Esophagus muscularis mucosa (tissue), 4 donors: ENCODE measurements around the gene KARS1. TPM values are rescaled to one million over a fixed set of nuclear protein-coding genes. Genes with fewer than 3 reads are reported as not detected.
"Not testable (repeated sequence)": the region's sequence is repeated elsewhere in the genome, so short reads cannot be mapped to it uniquely, and the experiment has no call there.

Experiments used
- DNase-seq: peaks from one replicate; pipeline ENCODE4 v3.0.0-alpha.2; 2017; ENCODE audit errors: extremely low spot score
- H3K27ac ChIP-seq, 4 donors: fragments of 200-600 bp; sonication (generic); replicated peaks in 1 of 4; 1 replicate in 3 of 4; 2 replicates in 1 of 4; pipeline ENCODE4 v1.5.1; 2016 to 2019; ENCODE audit warnings: mild to moderate bottlenecking in 1 of 4
- H3K27me3 ChIP-seq, 4 donors: fragments of 200-600 bp; sonication (generic); one replicate each; pipeline versions ENCODE4 v1.5.1 to v1.6.0; 2016 to 2019
- H3K36me3 ChIP-seq, 4 donors: fragments of 200-600 bp; sonication (generic); one replicate each; pipeline ENCODE4 v1.5.1; 2016 to 2019
- H3K4me1 ChIP-seq, 4 donors: fragments of 200-600 bp; sonication (generic); one replicate each; pipeline ENCODE4 v1.5.1; 2016 to 2019
- H3K4me3 ChIP-seq, 4 donors: fragments of 200-600 bp; sonication (generic); 1 replicate in 2 of 4; 2 replicates in 2 of 4; pipeline ENCODE4 v1.5.1; 2016 to 2019; ENCODE audit warnings: mild to moderate bottlenecking in 4 of 4, moderate library complexity in 1 of 4
- H3K9me3 ChIP-seq, 4 donors: fragments of 200-600 bp; sonication (generic); 1 replicate in 3 of 4; 2 replicates in 1 of 4; pipeline ENCODE4 v1.5.1; 2016 to 2019
- CTCF ChIP-seq, 3 experiments: fragments of 200-600 bp in 2 of 3; fragments of 450-650 bp in 1 of 3; sonication (generic) in 2 of 3; IDR thresholded peaks; one replicate each; pipeline ENCODE4 v1.5.1; 2017 to 2019; ENCODE audit warnings: antibody characterized with exemption in 3 of 3, mild to moderate bottlenecking in 2 of 3, moderate library complexity in 1 of 3
- EP300 ChIP-seq: sonication (generic); formaldehyde crosslinking; IDR thresholded peaks from one replicate; pipeline ENCODE4 v1.6.1; 2017; ENCODE audit warnings: antibody characterized with exemption
- POLR2A ChIP-seq: fragments of 450-650 bp; IDR thresholded peaks from one replicate; pipeline ENCODE4 v1.6.1; 2017; ENCODE audit warnings: antibody characterized with exemption, moderate library complexity, mild to moderate bottlenecking, low read depth
- POLR2AphosphoS5 ChIP-seq, 2 donors: sonication (generic); formaldehyde crosslinking; IDR thresholded peaks; one replicate each; pipeline ENCODE4 v1.6.1; 2017; ENCODE audit warnings: antibody characterized with exemption in 2 of 2
- WGBS: methylation state at CpG from one replicate; pipeline ENCODE4 v1.1.5; 2018; 5-methylcytosine and 5-hydroxymethylcytosine counted together
- intact Hi-C: fragments of 100-400 bp; cut with DNase I; formaldehyde crosslinking; loops from one replicate; pipeline ENCODE4 v1.15.1; 2023
- total RNA-seq, 4 donors: library from RNA; depleted of rRNA; stranded (reverse); fragments of >200 nt; gene quantifications; one replicate each; pipeline versions ENCODE4 v1.1.0 to v1.2.1, GENCODE V29; 2016

The KARS1 gene
- total RNA-seq, 4 donors from 2014 or later, result 95.1 to 120 (median 102) TPM

- WGBS, result 70% methylated on average over 17 of the region's 17 CpGs
- DNase-seq, result no peak
- Histone ChIP-seq H3K36me3 (peaks cover 11 to 24% (median 17%) of the 10 kb centered on the region in 4 donors), H3K9me3 (peaks cover 0 to 5% (median 0%) of the 10 kb centered on the region in 4 donors), H3K27ac (peak overlapping the region in 1 of 4 donors; percentile 4), H3K27me3 (no peaks in the 10 kb centered on the region), H3K4me3 (no peak overlapping the region), H3K4me1 (peaks cover 20 to 32% (median 31%) of the 10 kb centered on the region in 4 donors)
- TF ChIP-seq POLR2AphosphoS5 (IDR thresholded peaks at IDR 0.05) (no peak), POLR2A (no peak), EP300 (no peak), CTCF (IDR thresholded peaks at IDR 0.05) (no peak)
- intact Hi-C loops, result loop anchor here (10.0 kb wide), 1 partner anchor 119 kb away; no protein-coding TSS in a partner anchor
Observed at GRCh38 chr16:75593825-75594820, 53.3 kb downstream of the KARS1 start.

GRCh38 chr16:75593308-75593707, 54.2 kb downstream of the KARS1 start:
- Histone ChIP-seq H3K4me1 (peaks cover 23 to 38% (median 33%) of the 10 kb centered on the region in 4 donors), H3K36me3 (peaks cover 9 to 16% (median 13%) of the 10 kb centered on the region in 4 donors), H3K27me3 (no peaks in the 10 kb centered on the region), H3K27ac (no peak overlapping the region), H3K4me3 (no peak overlapping the region), H3K9me3 (peaks cover 0 to 5% (median 0%) of the 10 kb centered on the region in 4 donors)
- TF ChIP-seq POLR2A, result no peak
- intact Hi-C loops, result loop anchor here (10.0 kb wide), 1 partner anchor 119 kb away; no protein-coding TSS in a partner anchor
- WGBS, result 89% methylated on average over 6 of the region's 6 CpGs
- no peak for DNase-seq

GRCh38 chr16:75591927-75592326, 55.5 kb downstream of the KARS1 start:
- WGBS, result 45% methylated on average over 9 of the region's 9 CpGs
- H3K4me3 ChIP-seq, DNase-seq, H3K27me3 ChIP-seq, H3K27ac ChIP-seq, H3K9me3 ChIP-seq, H3K36me3 ChIP-seq: not testable (repeated sequence)
- intact Hi-C loops, result loop anchor here (10.0 kb wide), 1 partner anchor 117 kb away; no protein-coding TSS in a partner anchor
- H3K4me1 ChIP-seq, result peaks cover 23 to 38% (median 33%) of the 10 kb centered on the region in 4 donors

DNA sequence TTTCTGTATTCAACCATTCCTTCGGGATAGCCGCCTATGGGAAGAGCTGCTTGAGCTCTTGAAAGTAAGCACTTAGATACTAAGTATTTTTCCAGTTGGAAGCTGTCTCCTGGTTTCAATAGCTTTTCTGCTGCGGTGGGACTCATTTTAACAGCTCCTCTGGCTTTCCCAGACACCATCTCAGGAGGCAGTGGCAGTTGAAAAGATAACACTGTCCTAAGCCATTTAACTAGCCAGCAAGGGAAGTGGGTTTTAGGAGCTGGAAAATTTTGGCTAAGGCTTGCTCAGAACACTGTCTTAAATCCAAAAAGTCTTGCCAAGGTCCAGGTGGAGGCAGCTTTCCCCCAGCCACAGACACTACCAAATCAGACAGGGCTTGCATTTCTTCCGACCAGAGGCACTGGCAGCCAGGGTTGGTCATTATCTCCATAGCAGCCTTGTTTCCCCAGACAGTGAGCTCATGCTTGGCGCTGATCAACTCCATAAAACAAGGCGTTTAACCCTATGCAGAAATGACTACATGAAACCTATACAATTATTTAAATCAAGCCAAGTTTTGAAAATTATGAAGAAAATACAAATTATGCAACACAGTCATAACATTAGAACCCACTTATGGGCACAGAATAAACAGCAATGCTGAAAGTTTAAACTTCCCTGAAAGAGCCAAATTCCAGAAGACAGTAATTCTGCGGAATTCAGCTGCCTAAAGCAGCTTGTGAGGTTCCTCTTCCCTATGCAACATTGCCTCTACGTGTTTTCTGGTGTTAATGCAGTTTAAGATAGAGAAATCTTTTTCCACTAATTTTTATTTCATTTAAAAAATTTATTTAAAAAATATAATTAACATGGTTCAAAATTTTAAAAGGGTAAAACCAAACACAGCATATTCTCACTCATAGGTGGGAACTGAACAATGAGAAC, 56.3 kb downstream of the KARS1 start:
- H3K36me3 ChIP-seq, result peaks cover 0 to 10% (median 0%) of the 10 kb centered on the region in 4 donors
- 23% methylated on average over 8 of the region's 8 CpGs for WGBS
- DNase-seq, result no peak
- H3K9me3 ChIP-seq, result no peaks in the 10 kb centered on the region
- intact Hi-C loops, result loop anchor here (10.0 kb wide), 1 partner anchor 116 kb away; no protein-coding TSS in a partner anchor
- no peaks in the 10 kb centered on the region for H3K27me3 ChIP-seq
- H3K27ac ChIP-seq, result peak overlapping the region; percentile 73 to 79 (median 78)
- peaks cover 23 to 38% (median 33%) of the 10 kb centered on the region in 4 donors for H3K4me1 ChIP-seq
- peak overlapping the region in 1 of 4 donors; percentile 10 for H3K4me3 ChIP-seq
- TF ChIP-seq EP300 (no peak), CTCF (IDR thresholded peaks at IDR 0.05) (peak in 1 of 3 experiments; percentile 18), POLR2AphosphoS5 (IDR thresholded peaks at IDR 0.05) (peak in 1 of 2 donors; percentile 57), POLR2A (no peak)

DNA sequence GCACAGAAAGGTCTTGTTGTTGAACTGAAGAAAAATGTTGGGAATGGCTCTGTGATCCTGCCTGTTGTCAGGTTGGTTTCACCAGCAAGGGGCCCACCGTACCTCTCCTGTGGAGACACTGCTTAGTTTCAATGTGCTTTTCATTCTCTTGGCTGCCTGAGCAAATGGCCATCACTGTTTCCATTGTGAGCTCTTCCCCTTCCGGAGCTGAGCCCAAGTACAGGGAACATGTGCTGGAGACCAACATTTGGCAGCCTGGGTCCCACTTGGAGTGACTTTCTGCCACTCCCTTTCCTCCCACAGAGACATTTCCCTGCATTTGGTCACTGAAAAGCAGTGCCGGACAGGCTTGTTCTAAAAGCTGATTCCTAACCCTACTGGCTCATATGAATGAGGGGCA, 58.2 kb downstream of the KARS1 start:
- Histone ChIP-seq H3K36me3 (peaks cover 0 to 14% (median 0%) of the 10 kb centered on the region in 4 donors), H3K4me1 (peaks cover 23 to 38% (median 33%) of the 10 kb centered on the region in 4 donors), H3K9me3 (no peaks in the 10 kb centered on the region), H3K27ac (peak overlapping the region; percentile 21 to 79 (median 54)), H3K27me3 (no peaks in the 10 kb centered on the region), H3K4me3 (no peak overlapping the region)
- WGBS, result 60% methylated on average over 3 of the region's 3 CpGs
- no peak for TF ChIP-seq POLR2A
- TF ChIP-seq POLR2AphosphoS5 (IDR thresholded peaks at IDR 0.05), result peak; percentile 51 to 64
- TF ChIP-seq EP300, result no peak
- TF ChIP-seq CTCF (IDR thresholded peaks at IDR 0.05), result no peak
- DNase-seq, result no peak
- intact Hi-C loops, result no loop called here
